Activated CD4-positive, alpha-beta T cell treated with anti-CD3 and anti-CD28 coated beads, Interleukin-2, Interleukin-6, amounts not matched to agents 100 ng/mL and 50 ng/mL, durations not matched to agents 16 hours and 8 hours (primary cell): ENCODE results near the gene TIGD4.

Experiments
- DNase-seq: peaks from one replicate; pipeline ENCODE4 v3.0.0-alpha.2; 2020

The TIGD4 gene

GRCh38 chr4:152779513-152780266 is at the start of gene TIGD4, which contains the start of gene ARFIP1:
TIGD4 (minus strand) TSS chr4:152779730; CDS start chr4:152771004, 8,726 bp downstream.
ARFIP1 (plus strand) TSS chr4:152779954; CDS start chr4:152829634, 49,680 bp downstream.
- DNase-seq = peak; percentile 98

GRCh38 chr4:152828122-152828521 is 48.6 kb upstream of the TIGD4 start:
- no peak for DNase-seq

GRCh38 chr4:152825336-152825735 is 45.8 kb upstream of the TIGD4 start:
- DNase-seq = no peak

GRCh38 chr4:152824561-152824960 is 45.0 kb upstream of the TIGD4 start:
- no peak for DNase-seq

GRCh38 chr4:152822323-152822722 is 42.8 kb upstream of the TIGD4 start:
- no peak for DNase-seq

GRCh38 chr4:152820073-152820472 is 40.5 kb upstream of the TIGD4 start:
- no peak for DNase-seq

GRCh38 chr4:152819026-152819645 is 39.6 kb upstream of the TIGD4 start:
- DNase-seq = no peak

- DNase-seq = no peak
These were observed 37.8 kb upstream of the TIGD4 start for GRCh38 chr4:152817331-152817730.

- no peak for DNase-seq
These were observed 35.5 kb upstream of the TIGD4 start for GRCh38 chr4:152815078-152815477.

GRCh38 chr4:152810715-152811287 is 31.3 kb upstream of the TIGD4 start:
- no peak for DNase-seq

GRCh38 chr4:152808670-152809069 is 29.1 kb upstream of the TIGD4 start:
- no peak for DNase-seq

- peak; percentile 67 for DNase-seq
These were observed 27.8 kb upstream of the TIGD4 start for GRCh38 chr4:152807294-152807829.

- DNase-seq = peak; percentile 22
These were observed 27.1 kb upstream of the TIGD4 start for GRCh38 chr4:152806501-152807125.

GRCh38 chr4:152805818-152806217 is 26.3 kb upstream of the TIGD4 start:
- DNase-seq = no peak

- DNase-seq = no peak
These were observed 25.6 kb upstream of the TIGD4 start for GRCh38 chr4:152805071-152805650.

GRCh38 chr4:152803541-152803940 is 24.0 kb upstream of the TIGD4 start:
- DNase-seq = no peak

- no peak for DNase-seq
These were observed 16.4 kb upstream of the TIGD4 start for GRCh38 chr4:152795891-152796290.

- DNase-seq = no peak
These were observed 7.1 kb upstream of the TIGD4 start for GRCh38 chr4:152786627-152787026.

GRCh38 chr4:152785639-152786615 is 6.4 kb upstream of the TIGD4 start:
- DNase-seq = no peak

GRCh38 chr4:152784490-152785350 is 5.2 kb upstream of the TIGD4 start:
- DNase-seq = no peak
